ENCODE data around the gene C12orf54.
"Not testable (repeated sequence)": the region's sequence is repeated elsewhere in the genome, so short reads cannot be mapped to it uniquely, and the experiment has no call there.

C12orf54 gene

DNA sequence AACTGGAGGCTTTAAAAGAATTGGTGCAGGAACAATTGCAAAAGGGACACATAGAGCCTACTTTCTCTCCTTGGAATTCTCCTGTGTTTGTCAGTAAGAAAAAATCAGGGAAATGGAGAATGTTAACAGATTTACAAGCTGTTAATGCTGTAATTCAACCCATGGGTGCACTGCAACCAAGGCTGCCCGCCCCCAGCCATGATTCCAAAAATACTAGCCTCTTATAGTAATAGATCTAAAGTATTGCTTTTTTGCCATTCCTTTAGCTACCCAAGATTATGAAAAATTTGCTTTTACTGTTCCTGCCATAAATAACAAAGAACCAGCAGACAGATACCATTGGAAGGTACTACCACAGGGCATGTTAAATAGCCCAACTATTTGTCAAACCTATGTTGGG, 27.8 kb downstream of the C12orf54 start:
- DNase-seq (ENCODE audit: low spot score), result no peak

DNA sequence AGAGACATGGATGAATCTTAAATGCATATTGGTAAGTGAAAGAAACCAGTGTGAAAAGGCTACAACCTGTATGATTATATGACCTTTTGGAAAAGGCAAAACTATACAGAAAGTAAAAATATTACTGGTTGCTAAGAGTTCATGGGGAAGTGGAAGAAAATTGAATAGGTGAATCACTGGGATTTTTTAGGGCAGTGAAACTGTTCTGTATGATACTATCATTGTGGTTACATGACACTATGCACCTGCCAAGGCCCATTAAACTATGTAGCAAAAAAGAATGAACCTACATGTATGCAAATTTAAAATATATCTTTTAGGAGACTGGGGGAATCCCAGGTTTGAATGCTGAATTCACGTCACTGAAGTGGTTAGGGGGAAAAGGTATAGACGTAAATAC, 30.6 kb downstream of the C12orf54 start:
- DNase-seq (ENCODE audit: low spot score), result no peak

DNA sequence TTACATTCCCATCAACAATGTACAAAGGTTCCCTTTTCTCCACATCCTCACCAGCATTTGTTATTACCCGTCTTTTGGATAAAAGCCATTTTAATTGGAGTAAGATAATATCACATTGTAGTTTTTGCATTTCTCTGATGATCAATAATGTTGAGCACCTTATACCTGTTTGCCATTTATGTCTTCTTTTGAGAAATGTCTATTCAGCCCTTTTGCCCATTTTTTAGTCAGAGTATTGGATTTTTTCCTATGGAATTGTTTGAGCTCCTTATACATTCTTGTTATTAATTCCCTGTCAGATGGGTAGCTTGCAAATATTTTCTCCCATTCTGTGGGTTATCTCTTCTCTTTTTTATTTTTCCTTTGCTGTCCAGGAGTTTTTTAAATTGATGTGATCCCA, 32.4 kb downstream of the C12orf54 start:
- DNase-seq (ENCODE audit: low spot score), result no peak

DNA sequence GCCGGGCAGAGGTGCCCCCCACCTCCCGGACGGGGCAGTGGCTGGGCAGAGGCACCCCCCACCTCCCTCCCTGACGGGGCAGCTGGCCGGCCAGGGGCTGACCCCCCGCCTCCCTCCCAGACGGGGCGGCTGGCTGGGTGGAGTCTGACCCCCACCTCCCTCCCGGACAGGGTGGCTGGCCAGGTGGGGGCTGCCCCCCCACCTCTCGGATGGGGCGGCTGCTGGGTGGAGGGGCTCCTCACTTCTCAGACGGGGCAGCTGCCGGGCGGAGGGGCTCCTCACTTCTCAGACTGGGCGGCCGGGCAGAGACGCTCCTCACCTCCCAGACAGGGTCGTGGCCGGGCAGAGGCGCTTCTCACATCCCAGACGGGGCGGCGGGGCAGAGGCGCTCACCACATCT, 38.1 kb downstream of the C12orf54 start:
- DNase-seq (ENCODE audit: low spot score), result not testable (repeated sequence)

DNA sequence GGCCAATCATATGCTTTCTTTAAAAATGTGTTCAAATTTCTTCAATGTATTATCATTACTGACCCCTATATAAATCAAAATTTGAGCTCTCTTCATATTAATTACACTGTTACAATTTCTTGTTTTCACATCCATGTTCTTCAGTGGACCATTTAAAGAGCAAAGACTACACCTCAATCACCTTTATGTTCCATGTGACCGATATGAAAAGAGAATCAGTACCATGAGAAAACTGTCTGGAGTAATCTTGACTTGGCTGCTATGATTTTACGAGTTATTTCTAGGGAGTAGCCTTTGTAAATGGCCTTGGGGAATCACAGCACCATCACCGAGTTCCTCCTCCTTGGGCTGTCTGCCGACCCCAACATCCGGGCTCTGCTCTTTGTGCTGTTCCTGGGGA, 43.0 kb downstream of the C12orf54 start, which contains the start of gene OR8S1:
OR8S1 (plus strand) TSS at position 301 of the 400 bp plus-strand sequence; CDS start at position 301, 0 bp downstream.
- no peak for DNase-seq (ENCODE audit: low spot score)

DNA sequence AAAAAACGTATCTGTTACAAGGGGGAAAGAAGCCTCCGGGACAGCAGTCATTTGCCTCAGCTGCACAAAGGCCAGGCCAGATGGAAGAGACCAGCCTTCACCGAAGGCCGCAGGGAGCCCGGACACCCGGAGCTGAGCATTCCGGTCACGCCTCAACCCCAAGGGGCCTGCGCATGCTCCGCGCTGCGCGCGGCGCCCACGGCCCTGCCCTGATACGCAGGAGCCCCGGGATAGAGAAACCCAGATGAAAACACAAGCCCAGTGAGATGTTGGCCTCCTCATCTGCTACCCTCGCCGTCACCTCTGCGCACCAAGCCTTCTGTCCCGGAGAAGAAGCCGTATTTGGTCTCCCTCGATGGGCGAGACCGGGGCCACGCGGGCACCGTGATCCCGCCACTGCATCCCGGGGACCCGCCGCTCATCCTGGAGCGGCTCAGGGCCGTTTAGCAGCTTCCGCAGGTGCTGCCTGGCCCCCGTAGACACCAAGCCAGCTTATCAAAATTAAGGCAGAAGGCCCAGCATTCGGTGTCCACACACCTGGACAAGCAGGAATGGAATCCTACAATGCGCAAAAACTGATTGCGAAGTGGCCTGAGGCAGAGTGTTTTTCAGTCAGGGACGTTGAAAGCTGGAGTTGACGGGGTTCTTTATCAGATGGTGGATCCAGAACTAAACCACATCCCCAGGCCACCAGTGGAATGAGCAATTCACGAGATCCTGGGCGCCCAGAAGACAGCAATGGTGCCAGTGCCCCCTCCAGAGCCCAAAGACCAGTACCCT, 45.8 kb downstream of the C12orf54 start:
- no peak for DNase-seq (ENCODE audit: low spot score)

DNA sequence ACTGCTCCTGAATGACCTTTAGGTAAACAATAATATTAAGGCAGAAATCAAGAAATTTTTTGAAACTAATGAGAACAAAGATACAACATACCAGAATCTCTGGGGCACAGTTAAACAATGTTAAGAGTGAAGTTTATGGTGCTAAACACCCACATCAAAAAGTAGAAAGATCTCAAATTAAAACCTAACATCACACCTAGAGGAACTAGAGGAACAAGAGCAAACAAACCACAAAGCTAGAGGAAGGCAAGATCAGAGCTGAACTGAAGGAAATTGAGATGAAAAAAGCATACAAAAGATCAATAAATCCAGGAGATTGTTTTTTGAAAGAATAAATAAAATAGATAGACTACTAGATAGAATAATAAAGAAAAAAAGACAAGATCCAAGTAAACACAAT, 50.3 kb downstream of the C12orf54 start:
- DNase-seq (ENCODE audit: low spot score), result no peak

DNA sequence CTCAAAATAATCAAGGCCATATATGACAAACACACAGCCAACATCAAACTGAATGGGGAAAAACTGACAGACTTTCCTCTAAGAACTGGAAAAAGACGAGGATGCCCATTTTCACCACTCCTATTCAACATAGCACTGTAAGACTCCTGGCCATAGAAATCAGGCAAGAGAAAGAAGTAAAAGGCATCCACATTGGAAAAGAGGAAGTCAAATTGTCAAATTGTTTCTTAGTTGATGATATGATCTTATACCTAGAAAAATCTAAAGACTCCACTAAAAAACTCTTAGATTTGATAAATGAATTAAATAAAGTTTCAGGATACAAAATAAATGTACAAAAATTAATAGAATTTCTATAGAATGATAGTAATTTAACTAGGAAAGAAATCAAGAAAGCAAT, 54.3 kb downstream of the C12orf54 start:
- no peak for DNase-seq (ENCODE audit: low spot score)

DNA sequence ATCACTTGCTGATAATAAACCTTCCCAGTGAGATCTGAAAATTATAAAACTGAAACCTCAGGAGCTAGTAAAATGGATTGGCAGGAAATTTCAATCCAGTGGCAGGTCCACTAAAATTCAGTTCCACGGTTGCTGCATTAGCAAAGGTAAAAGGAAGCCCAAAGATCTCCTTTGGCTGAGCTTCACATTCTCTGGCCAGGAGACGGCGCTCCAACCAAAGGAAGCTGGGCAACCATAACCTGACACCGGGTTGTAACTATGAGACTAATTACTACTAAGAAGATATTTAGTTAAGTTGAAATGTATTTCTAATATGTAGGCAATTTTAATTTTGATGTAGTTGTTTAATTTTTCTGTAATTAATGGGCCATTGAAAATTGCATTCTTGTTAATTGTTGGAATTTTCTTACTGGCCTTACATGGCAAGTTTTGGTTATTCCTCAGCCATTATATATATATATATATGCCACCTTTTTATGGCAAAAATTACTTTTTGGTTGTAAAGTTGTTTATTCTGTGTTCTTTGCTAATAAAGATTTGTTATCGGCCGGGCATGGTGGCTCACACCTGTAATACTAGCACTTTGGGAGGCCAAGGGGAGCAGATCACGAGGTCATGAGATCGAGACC, 60.1 kb downstream of the C12orf54 start:
- peak; percentile 16 for DNase-seq (ENCODE audit: low spot score)

DNA sequence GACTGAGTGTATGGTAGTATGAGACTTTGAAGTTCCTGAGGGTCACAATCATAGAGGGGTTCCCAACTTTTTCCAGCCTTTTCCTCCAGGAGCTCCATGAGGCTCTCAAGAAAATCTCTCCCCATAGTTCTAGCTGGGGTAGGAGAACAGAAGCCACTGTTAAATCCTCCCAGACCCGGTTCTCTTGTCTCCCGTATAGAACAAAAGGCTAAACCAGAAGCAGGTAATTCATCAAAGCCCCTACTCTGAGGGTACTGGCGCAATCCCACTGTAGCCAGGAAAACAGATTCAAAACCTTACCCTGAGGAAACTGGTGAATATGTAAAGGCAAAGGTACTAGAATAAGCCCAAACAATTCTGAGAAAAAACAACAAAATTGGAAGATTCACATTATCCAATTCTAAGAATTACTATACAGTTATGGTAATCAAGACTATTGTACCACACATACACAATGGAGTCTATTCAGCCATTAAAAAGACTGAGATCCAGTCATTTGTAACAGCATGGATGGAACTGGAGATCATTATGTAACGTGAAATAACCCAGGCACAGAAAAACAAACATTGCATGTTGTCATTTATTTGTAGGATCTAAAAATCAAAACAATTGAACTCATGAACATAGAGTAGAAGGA, 63.7 kb downstream of the C12orf54 start:
- no peak for DNase-seq (ENCODE audit: low spot score)
